BJ (cell line): ENCODE data around the gene SKIC8. TPM values are rescaled to one million over a fixed set of nuclear protein-coding genes. Genes with fewer than 3 reads are reported as not detected.

Source experiments
- CTCF ChIA-PET: fragments of 350-600 bp; formaldehyde crosslinking; extraction: SDS; loops from one replicate; lab custom pipeline; 2021; ENCODE audit warnings: antibody characterized with exemption, inconsistent platforms; lab: Yijun Ruan, JAX
- POLR2A ChIA-PET: fragments of 300-600 bp; sonication (Branson Sonifier 250); formaldehyde crosslinking; extraction: SDS; loops from one replicate; lab custom pipeline; 2021; ENCODE audit warnings: antibody characterized with exemption; lab: Charles Lee
- DNase-seq: peaks from one replicate; pipeline ENCODE4 v3.0.0-alpha.2; 2011; ENCODE audit warnings: low read depth
- H3K27me3 ChIP-seq: 2 replicates; pipeline ENCODE4 v1.6.0; 2011; ENCODE audit warnings: low read length; ENCODE audit not compliant: control insufficient read depth, insufficient read depth
- H3K36me3 ChIP-seq: 2 replicates; pipeline ENCODE4 v1.5.1; 2011; ENCODE audit warnings: low read length; ENCODE audit not compliant: control insufficient read depth, insufficient read depth
- H3K4me3 ChIP-seq: 2 replicates; pipeline ENCODE4 v1.5.1; 2011; ENCODE audit warnings: low read depth, mild to moderate bottlenecking, control low read depth, low read length
- CTCF ChIP-seq: IDR thresholded peaks from 2 replicates; pipeline ENCODE4 v1.5.1; 2011; ENCODE audit warnings: low read depth, mild to moderate bottlenecking, control low read depth, inconsistent platforms, low read length, moderate library complexity; ENCODE audit not compliant: insufficient read depth
- polyA plus RNA-seq: library from polyadenylated mRNA; depleted of rRNA; stranded (reverse); fragments of >200 nt; gene quantifications from 2 replicates; pipeline ENCODE4 v1.2.3, GENCODE V29; 2011

The SKIC8 gene
- polyA plus RNA-seq, 1 experiment: 72.8 TPM

- Histone ChIP-seq H3K4me3 (no peak overlapping the region), H3K27me3 (no peaks in the 10 kb centered on the region), H3K36me3 (0 out of 2 replicates have a peak, but pooled peaks cover 5% of the 10 kb centered on the region)
- ChIA-PET POLR2A (no interaction called here), CTCF (interaction anchor here (1.2 to 1.3 kb wide), 2 partner anchors 11 to 114 kb away, joined by 3 to 4 read pairs; no protein-coding TSS in a partner anchor)
- no peak for TF ChIP-seq CTCF
- DNase-seq: no peak
Observed at GRCh38 chr15:78292219-78292618, 7.2 kb downstream of the SKIC8 start.

- no peak for DNase-seq
- Histone ChIP-seq H3K27me3 (no peaks in the 10 kb centered on the region), H3K36me3 (0 out of 2 replicates have a peak, but pooled peaks cover 5% of the 10 kb centered on the region), H3K4me3 (no peak overlapping the region)
- no peak for TF ChIP-seq CTCF
- ChIA-PET CTCF (interaction anchor here (1.3 kb wide), 1 partner anchor 114 kb away, joined by 4 read pairs; no protein-coding TSS in a partner anchor), POLR2A (no interaction called here)
Observed at GRCh38 chr15:78291698-78292097, 7.7 kb downstream of the SKIC8 start.

- ChIA-PET POLR2A (no interaction called here), CTCF (interaction anchor here (0.7 kb wide), 1 partner anchor 132 kb away, joined by 3 read pairs; no protein-coding TSS in a partner anchor)
- no peak for TF ChIP-seq CTCF
- Histone ChIP-seq H3K4me3 (no peak overlapping the region), H3K27me3 (no peaks in the 10 kb centered on the region), H3K36me3 (0 out of 2 replicates have a peak, but pooled peaks cover 5% of the 10 kb centered on the region)
- no peak for DNase-seq
Observed at GRCh38 chr15:78291052-78291451, 8.4 kb downstream of the SKIC8 start.

- ChIA-PET POLR2A (no interaction called here), CTCF (no interaction called here)
- Histone ChIP-seq H3K36me3 (0 out of 2 replicates have a peak, but pooled peaks cover 5% of the 10 kb centered on the region), H3K4me3 (no peak overlapping the region), H3K27me3 (no peaks in the 10 kb centered on the region)
- no peak for TF ChIP-seq CTCF
- no peak for DNase-seq
Observed at GRCh38 chr15:78290222-78290621, 9.2 kb downstream of the SKIC8 start.

GRCh38 chr15:78284758-78285157 lies 14.7 kb downstream of the SKIC8 start:
- POLR2A ChIA-PET: no interaction called here
- CTCF ChIA-PET: no interaction called here
- no peaks in the 10 kb centered on the region for H3K27me3 ChIP-seq
- peak; percentile 20; the same call in 1 of the 2 replicates for TF ChIP-seq CTCF
- H3K4me3 ChIP-seq: no peak overlapping the region
- no peak for DNase-seq
- H3K36me3 ChIP-seq: peaks cover 4% of the 10 kb centered on the region; the same call in 1 of the 2 replicates
